ENCODE measurements around the gene OAS2.

The OAS2 gene

GRCh38 chr12:113061061-113061694, 82.9 kb downstream of the OAS2 start:
- no peak for DNase-seq

Data from central memory CD4-positive, alpha-beta T cell (primary cell).